Smooth muscle cell (in vitro differentiated cells): Measurements from ENCODE around the gene P2RX2. TPM values are rescaled to one million over a fixed set of nuclear protein-coding genes. Genes with fewer than 3 reads are reported as not detected.

ENCODE experiments used
- DNase-seq: peaks from one replicate; lab custom pipeline; 2025; ENCODE audit not compliant: unreplicated experiment; lab: John Stamatoyannopoulos, UW
- H2AFZ ChIP-seq: fragments of 200-600 bp; sonication (generic); 2 replicates; pipeline ENCODE4 v1.6.0; 2016; ENCODE audit warnings: antibody characterized with exemption, low read depth, mild to moderate bottlenecking
- H3F3A ChIP-seq: fragments of 200-600 bp; sonication (generic); 2 replicates; pipeline ENCODE4 v1.6.0; 2017; ENCODE audit warnings: antibody characterized with exemption, low read depth
- H3K27ac ChIP-seq: fragments of 200-600 bp; sonication (generic); 2 replicates; pipeline ENCODE4 v1.5.1; 2016; ENCODE audit warnings: low read depth, mild to moderate bottlenecking
- H3K27me3 ChIP-seq: fragments of 200-600 bp; sonication (generic); 2 replicates; pipeline ENCODE4 v1.6.1; 2016; ENCODE audit warnings: low read depth, mild to moderate bottlenecking
- H3K36me3 ChIP-seq: fragments of 200-600 bp; sonication (generic); 2 replicates; pipeline ENCODE4 v1.5.1; 2016; ENCODE audit warnings: low read depth
- H3K4me1 ChIP-seq: fragments of 200-600 bp; sonication (generic); 2 replicates; pipeline ENCODE4 v1.5.1; 2016; ENCODE audit warnings: low read depth
- H3K4me2 ChIP-seq: fragments of 200-600 bp; sonication (generic); 2 replicates; pipeline ENCODE4 v1.6.0; 2016; ENCODE audit warnings: mild to moderate bottlenecking
- H3K4me3 ChIP-seq: fragments of 200-600 bp; sonication (generic); 2 replicates; pipeline ENCODE4 v1.5.1; 2016; ENCODE audit warnings: mild to moderate bottlenecking
- H3K79me2 ChIP-seq: fragments of 200-600 bp; sonication (generic); 2 replicates; pipeline ENCODE4 v1.6.0; 2016; ENCODE audit warnings: low read depth, mild to moderate bottlenecking
- H3K9ac ChIP-seq: fragments of 200-600 bp; sonication (generic); 2 replicates; pipeline ENCODE4 v1.6.0; 2016; ENCODE audit warnings: low read depth
- H3K9me3 ChIP-seq: fragments of 200-600 bp; sonication (generic); replicated peaks from 2 replicates; pipeline ENCODE4 v1.5.1; 2016; ENCODE audit warnings: low read depth
- H4K20me1 ChIP-seq: fragments of 200-600 bp; sonication (generic); 2 replicates; pipeline ENCODE4 v1.6.0; 2016; ENCODE audit warnings: low read depth
- WGBS: methylation state at CpG from one replicate; pipeline ENCODE4 v1.1.7; 2016; ENCODE audit warnings: low lambda C conversion rate; 5-methylcytosine and 5-hydroxymethylcytosine counted together
- polyA plus RNA-seq: library from polyadenylated mRNA; unstranded; fragments of >200 nt; fragmentation: Nextera tagmentation; extraction: Ambion mirVana; gene quantifications from 2 replicates; pipeline ENCODE4 v1.2.1, GENCODE V29; 2016
- total RNA-seq: library from RNA; depleted of rRNA; stranded (reverse); fragments of >200 nt; gene quantifications from 2 replicates; pipeline ENCODE4 v1.2.3, GENCODE V29; 2014
- TF ChIP-seq, protein P1 (sequence below): fragments of 200-600 bp; sonication (generic); IDR thresholded peaks from 2 replicates; pipeline ENCODE4 v1.5.1; 2017; ENCODE audit warnings: borderline replicate concordance, mild to moderate bottlenecking, antibody characterized with exemption; ENCODE audit not compliant: insufficient read depth, poor library complexity, severe bottlenecking

Gene P2RX2
- total and polyA plus RNA-seq, 2 experiments from 2014 or later: not detected

DNA sequence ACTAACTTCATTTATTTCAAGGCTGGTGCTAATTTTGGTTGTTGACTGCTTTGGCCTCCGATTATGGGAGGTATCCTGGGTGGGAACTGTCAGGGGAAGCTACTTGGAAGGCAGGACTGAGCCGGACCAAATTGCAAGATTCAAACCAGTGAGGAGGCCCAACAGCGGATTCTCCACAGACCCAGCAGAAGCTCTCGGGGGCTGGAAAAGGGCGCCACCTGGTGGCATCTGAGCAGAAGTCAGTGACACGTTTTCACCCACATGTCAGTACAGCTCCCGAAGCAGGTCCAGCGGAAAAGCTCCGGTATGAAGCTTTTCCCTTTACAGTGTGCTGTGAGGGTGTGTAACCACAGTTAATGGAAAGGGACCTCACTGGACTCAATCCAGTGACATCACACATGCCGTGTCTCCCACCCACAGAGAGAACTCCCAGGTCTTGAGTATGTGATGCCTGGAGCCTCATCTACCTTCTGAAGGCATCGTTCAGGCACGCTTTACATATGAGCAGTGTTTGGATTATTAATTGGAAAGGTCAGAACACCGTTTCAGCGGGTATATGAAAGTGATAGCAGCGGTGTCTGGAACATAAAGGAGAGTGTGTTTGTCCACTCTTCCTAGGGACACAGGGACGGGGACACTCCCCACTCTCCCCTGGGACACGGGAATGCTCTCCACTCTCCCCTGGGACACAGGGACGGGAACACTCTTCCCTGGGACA is 3.6 kb upstream of the P2RX2 start:
- DNase-seq: peak; percentile 43
- Histone ChIP-seq H3K36me3 (no peaks in the 10 kb centered on the region), H3K9me3 (peaks cover 6% of the 10 kb centered on the region), H3K79me2 (no peaks in the 10 kb centered on the region), H3K4me3 (no peak overlapping the region), H4K20me1 (no peaks in the 10 kb centered on the region), H3K4me2 (no peak overlapping the region), H3K4me1 (peaks cover 3% of the 10 kb centered on the region), H3K27me3 (peaks cover 63% of the 10 kb centered on the region), H3K27ac (no peak overlapping the region), H2AFZ (no peak overlapping the region), H3K9ac (no peak overlapping the region), H3F3A (no peaks in the 10 kb centered on the region)
- TF ChIP-seq, protein P1, sequence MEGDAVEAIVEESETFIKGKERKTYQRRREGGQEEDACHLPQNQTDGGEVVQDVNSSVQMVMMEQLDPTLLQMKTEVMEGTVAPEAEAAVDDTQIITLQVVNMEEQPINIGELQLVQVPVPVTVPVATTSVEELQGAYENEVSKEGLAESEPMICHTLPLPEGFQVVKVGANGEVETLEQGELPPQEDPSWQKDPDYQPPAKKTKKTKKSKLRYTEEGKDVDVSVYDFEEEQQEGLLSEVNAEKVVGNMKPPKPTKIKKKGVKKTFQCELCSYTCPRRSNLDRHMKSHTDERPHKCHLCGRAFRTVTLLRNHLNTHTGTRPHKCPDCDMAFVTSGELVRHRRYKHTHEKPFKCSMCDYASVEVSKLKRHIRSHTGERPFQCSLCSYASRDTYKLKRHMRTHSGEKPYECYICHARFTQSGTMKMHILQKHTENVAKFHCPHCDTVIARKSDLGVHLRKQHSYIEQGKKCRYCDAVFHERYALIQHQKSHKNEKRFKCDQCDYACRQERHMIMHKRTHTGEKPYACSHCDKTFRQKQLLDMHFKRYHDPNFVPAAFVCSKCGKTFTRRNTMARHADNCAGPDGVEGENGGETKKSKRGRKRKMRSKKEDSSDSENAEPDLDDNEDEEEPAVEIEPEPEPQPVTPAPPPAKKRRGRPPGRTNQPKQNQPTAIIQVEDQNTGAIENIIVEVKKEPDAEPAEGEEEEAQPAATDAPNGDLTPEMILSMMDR: peak; percentile 88
- WGBS: 33% methylated on average over 18 of the region's 18 CpGs

DNA sequence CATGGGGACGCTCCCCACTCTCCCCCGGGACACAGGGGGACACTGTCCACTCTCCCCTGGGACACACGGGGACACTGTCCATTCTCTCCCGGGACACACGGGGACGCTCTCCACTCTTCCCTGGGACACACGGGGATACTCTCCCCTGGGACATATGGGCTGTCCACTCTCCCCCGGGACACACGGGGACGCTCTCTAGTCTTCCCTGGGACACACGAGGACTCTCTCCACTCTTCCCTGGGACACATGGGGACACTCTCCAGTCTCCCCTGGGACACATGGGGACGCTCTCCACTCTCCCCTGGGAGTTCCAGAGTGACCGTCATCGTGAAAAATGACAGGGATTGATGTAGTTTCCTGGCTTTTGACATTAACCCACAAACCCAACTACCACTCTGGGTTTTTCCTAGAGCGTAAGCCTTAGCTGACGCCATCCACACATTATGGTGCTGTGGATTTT is 3.0 kb upstream of the P2RX2 start:
- no peaks in the 10 kb centered on the region for H4K20me1 ChIP-seq
- no peak overlapping the region for H3K9ac ChIP-seq
- H3K4me2 ChIP-seq: no peak overlapping the region
- no peaks in the 10 kb centered on the region for H3K36me3 ChIP-seq
- H3K27me3 ChIP-seq: peaks cover 67% of the 10 kb centered on the region
- 81% methylated on average over 16 of the region's 16 CpGs for WGBS
- TF ChIP-seq, protein P1: no peak
- no peak for DNase-seq
- H3K9me3 ChIP-seq: peaks cover 6% of the 10 kb centered on the region
- H3F3A ChIP-seq: no peaks in the 10 kb centered on the region
- H3K27ac ChIP-seq: no peak overlapping the region
- peaks cover 3% of the 10 kb centered on the region for H3K4me1 ChIP-seq
- H3K4me3 ChIP-seq: no peak overlapping the region
- no peak overlapping the region for H2AFZ ChIP-seq
- no peaks in the 10 kb centered on the region for H3K79me2 ChIP-seq

DNA sequence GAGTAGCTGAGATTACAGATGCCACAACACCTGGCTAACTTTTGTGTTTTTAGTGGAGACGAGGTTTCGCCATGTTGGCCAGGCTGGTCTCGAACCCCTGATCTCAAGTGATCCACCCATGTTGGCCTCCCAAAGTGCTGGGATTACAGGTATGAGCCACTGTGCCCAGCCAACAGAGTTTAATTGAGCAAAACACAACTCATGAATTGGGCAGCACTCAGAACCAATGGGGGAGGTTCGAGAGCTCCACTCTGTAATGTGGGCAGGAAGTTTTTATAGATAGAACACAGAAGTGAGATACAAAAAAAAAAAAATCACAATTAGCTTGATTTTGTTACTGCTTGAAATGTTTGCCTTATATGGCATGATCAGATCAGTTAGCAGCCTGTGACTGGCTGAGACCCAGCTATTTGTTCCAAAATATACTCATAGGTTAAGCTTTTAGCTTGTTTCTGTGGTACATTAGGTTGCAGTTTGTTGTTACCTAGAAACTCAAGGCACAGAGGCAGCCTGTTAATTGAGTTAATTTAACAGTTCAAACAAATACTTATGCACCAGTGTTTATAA is 1.4 kb upstream of the P2RX2 start:
- 88% methylated on average over 4 of the region's 4 CpGs for WGBS
- H4K20me1 ChIP-seq: no peaks in the 10 kb centered on the region
- no peak overlapping the region for H3K27ac ChIP-seq
- H3K79me2 ChIP-seq: no peaks in the 10 kb centered on the region
- no peak for DNase-seq
- H3K4me1 ChIP-seq: peaks cover 3% of the 10 kb centered on the region
- H2AFZ ChIP-seq: no peak overlapping the region
- peaks cover 68% of the 10 kb centered on the region for H3K27me3 ChIP-seq
- H3K4me3 ChIP-seq: no peak overlapping the region
- no peak overlapping the region for H3K4me2 ChIP-seq
- H3F3A ChIP-seq: no peaks in the 10 kb centered on the region
- H3K36me3 ChIP-seq: no peaks in the 10 kb centered on the region
- TF ChIP-seq, protein P1: no peak
- no peak overlapping the region for H3K9ac ChIP-seq
- H3K9me3 ChIP-seq: peaks cover 6% of the 10 kb centered on the region
